H7 (cell line): ENCODE measurements around the gene WNK3. TPM values are rescaled to one million over a fixed set of nuclear protein-coding genes. Genes with fewer than 3 reads are reported as not detected.
A peak's percentile ranks its signal among the peaks of the same experiment; 100 is the strongest.

Experiments used
- DNase-seq: peaks from one replicate; pipeline ENCODE4 v3.0.0; 2012
- H3K27me3 ChIP-seq: 2 replicates; pipeline ENCODE4 v1.6.0; 2011; ENCODE audit warnings: mild to moderate bottlenecking, low read length; ENCODE audit not compliant: control insufficient read depth, insufficient read depth
- H3K36me3 ChIP-seq: replicated peaks from 2 replicates; pipeline ENCODE4 v1.5.1; 2011; ENCODE audit warnings: low read length; ENCODE audit not compliant: control insufficient read depth, insufficient read depth
- H3K4me3 ChIP-seq: 2 replicates; pipeline ENCODE4 v1.5.1; 2011; ENCODE audit warnings: low read depth, mild to moderate bottlenecking, control low read depth, low read length, moderate library complexity; ENCODE audit not compliant: insufficient read depth
- total RNA-seq: library from RNA; depleted of rRNA; stranded (reverse); fragments of >200 nt; shearing (Covaris generic); gene quantifications from 2 replicates; pipeline ENCODE4 v1.2.3, GENCODE V29; 2014

WNK3 gene
- total RNA-seq, 1 experiment from 2014 or later = 13.0 TPM

DNA sequence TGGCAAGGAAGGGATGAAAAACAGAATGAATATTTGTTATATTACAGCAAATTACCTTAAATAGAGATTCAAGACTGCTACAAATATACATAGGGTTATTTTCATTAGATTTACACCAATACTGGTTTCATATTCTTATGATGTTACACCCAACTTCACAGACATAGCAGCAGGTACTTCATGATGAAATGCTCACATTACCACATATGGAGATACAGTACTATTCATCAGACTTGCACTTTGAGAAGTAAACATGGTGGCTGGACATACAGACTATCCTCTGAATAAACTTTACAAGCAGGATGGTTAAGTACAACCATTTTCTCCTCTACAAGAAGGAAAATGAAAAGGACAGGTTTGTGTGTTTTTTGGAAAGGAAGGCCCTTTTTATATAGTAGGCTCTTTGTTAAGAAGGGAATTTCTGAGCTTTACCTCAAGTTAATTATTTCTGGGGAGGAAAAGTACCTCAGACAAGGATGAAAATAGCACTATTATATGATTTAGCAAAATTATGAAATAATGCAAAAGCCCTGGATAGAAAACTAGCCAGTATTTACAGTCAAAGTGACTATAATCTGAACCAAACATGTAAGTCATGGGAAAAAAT lies 162.8 kb downstream of the WNK3 start:
- Histone ChIP-seq H3K36me3 (no peaks in the 10 kb centered on the region), H3K27me3 (no peaks in the 10 kb centered on the region), H3K4me3 (no peak overlapping the region)
- DNase-seq = no peak

DNA sequence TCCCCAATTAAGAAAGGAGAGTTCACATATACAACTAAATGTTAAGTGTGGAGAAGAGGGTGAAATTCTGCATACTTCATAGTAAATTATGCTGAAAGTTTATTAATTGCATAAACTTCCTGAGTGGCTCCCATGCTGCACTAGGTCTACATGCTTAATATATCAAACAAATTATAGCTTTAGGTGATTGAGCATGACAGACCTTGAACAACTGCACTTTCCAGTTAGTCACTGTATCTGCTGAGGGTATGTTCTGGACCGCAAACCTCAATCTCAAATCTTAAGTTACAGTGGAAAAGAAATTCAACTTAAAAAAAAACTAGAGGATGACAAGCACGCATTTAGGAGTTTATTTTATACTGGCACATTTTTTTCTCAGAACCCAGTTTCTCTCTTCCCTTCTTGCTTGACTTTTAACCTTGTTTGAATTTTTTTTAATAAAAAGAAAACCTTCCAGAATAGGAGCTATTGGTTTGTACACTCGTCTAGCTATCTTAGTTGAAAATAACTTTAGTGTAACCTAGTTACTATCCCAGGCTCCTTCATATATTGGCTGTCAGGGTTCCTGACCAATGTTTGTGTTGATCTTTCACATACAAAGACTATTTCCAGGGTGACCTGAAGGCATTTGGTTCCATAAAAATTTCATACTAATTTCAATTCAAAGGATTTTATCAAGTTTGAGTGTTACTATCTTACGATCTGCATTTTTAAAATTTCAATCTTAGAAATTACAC lies 164.6 kb downstream of the WNK3 start:
- no peaks in the 10 kb centered on the region for H3K36me3 ChIP-seq
- no peak for DNase-seq
- H3K4me3 ChIP-seq = no peak overlapping the region
- H3K27me3 ChIP-seq = no peaks in the 10 kb centered on the region

DNA sequence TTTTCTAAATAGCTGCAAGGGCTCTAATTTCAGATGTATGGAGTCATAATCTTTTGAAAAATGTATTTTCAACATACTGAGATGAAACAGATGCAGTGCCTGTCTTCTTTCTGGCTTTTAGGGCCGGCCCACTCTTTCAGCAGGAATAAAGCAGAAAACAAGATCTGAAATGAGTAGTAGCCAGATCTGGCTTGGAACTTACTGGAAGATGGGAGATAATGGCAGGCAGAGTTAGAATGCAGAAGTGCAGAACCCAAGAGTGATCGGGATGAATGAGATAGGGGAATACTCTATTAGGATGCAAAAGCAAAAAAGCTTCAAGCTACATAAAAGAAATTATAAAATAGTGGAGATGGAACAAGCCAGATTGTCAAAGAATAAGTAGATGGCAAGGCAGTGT lies 173.4 kb downstream of the WNK3 start:
- no peak for DNase-seq
- H3K36me3 ChIP-seq = no peaks in the 10 kb centered on the region
- H3K4me3 ChIP-seq = no peak overlapping the region
- H3K27me3 ChIP-seq = no peaks in the 10 kb centered on the region

DNA sequence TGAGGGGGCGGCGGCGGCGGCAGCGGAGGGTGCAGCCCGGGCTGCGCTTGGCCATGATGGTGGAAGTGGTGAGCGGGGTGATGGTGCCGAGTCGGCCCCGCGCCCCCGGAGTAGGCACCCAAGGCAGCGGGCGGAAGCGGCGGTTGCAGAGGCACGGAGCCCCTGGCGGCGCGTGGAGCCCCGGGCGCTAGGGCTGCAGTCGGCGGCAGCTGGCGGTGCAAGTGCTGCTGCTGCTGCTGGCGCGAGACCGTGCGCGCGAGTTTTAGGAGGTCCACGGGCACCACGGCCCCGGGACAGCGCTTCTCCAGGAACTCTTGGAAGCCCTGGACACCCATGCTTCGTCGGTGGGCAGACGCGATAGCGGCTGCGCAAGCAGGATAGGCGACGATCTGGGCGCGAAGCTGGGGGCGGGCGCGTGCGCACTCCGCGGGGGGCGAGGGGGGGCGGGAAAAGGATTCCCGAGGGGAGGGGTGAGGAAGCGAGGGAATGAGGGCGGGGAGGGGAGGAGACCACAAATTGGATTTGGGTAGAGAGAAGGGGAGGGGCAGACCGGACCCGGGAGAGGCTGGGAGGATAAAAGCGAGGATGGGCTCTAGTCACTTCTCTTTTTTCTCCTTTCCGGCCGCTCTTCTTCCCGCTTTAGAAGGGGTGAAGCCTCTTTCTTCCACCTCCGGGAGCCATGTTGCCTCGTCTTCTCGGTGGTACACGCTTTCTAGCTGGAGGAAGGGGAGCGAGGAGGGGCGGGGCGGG lies 174.8 kb downstream of the WNK3 start, which contains the start of gene FAM120C:
TSS of gene FAM120C (minus strand) at position 391 of the 750 bp plus-strand sequence. CDS start at position 335, 56 bp downstream.
- no peaks in the 10 kb centered on the region for H3K27me3 ChIP-seq

DNA sequence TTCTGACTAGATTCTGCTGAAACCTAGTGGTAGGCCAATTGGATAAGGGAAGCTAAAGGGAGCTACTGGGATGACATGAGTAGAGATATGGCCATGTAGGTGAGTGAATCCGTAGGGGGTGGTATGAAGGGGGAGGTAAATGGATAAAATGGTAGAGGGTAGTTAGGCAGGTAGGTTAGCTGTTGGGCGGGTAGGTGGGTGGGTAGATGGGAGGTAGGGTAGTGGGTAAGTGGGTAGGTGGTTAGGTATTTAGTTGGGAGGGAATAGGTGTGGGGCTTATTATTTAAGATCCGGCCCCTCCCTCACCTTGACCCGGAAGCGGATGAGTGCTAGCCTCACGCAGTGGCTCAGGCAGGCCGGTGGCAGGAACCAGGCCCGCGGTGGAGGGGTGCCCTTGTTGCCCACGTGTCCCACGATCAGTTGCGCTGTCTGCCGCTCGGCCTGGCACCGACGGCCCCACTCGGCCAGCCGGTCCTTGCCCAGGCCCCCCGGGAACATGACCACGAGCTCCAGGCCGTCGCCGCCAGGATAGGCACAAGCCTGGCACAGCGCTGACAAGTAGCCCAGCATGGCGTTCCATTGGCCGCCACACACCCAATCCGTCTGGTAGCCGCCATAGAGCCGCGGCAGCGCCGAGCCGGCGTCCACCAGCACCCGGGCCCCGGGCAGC lies 175.5 kb downstream of the WNK3 start:
- DNase-seq = peak; percentile 61
- Histone ChIP-seq H3K36me3 (no peaks in the 10 kb centered on the region), H3K27me3 (no peaks in the 10 kb centered on the region), H3K4me3 (peak overlapping the region; percentile 75)

More for the DNA sequence above, 174.8 kb downstream of the WNK3 start, which contains the start of gene FAM120C:
- H3K36me3 ChIP-seq = no peaks in the 10 kb centered on the region
- peak within 1 kb of the TSS; percentile 75 for H3K4me3 ChIP-seq
- peak; percentile 92 for DNase-seq

DNA sequence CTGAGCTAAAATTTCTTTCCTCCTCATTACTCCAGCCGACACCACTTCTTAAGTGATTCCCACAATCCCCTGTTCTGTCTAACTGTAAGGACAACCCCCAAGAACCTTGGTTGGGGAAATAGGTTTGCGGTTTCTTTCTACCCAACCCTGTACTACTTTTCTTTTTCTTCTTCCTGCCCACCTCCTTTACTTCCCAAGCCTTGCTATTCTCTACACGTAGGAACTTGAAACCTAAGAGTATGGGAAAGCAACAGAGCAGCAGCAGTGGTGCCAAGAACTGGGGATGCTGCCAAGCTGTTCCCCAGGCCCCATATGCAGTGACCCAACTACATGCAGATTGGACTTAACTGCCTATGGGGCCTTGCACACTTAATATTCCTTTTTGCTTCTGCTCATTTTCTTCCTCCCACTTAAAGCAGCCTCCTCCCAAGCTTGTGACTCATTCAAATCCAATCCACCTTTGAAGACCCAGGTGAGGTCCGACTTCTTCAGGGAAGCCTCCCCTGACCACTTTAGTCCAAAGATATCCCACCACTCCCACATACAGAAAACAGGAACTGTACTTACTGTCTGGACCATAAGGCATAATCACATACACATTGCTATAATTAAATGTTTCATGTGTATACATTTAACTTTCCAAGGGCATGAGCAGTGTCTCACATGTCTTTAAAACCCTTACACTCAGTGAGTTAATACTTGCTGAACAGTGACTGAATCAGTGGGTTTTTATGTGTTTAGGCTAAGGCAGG lies 176.5 kb downstream of the WNK3 start:
- Histone ChIP-seq H3K27me3 (no peaks in the 10 kb centered on the region), H3K36me3 (no peaks in the 10 kb centered on the region), H3K4me3 (no peak overlapping the region)
- no peak for DNase-seq

DNA sequence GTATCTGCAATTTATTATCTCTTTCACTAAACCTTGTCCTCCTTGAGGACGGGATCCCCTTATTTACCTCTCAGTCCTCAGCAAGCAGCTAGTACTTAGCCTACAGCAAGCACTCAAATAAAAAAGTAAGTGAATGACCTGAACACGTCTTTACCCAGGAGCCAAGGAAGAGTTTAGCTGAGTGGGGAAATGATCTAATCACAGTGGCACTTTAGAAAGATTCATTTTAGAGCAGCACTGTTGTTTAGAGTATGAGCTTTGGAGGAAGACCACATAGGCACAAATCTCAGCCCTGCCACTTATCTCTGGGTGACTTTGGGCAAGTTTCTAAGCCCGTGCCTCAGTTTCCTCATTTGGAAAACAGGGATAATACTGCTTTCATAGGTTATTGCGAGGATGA lies 177.4 kb downstream of the WNK3 start:
- no peaks in the 10 kb centered on the region for H3K36me3 ChIP-seq
- no peak overlapping the region for H3K4me3 ChIP-seq
- no peak for DNase-seq
- no peaks in the 10 kb centered on the region for H3K27me3 ChIP-seq

DNA sequence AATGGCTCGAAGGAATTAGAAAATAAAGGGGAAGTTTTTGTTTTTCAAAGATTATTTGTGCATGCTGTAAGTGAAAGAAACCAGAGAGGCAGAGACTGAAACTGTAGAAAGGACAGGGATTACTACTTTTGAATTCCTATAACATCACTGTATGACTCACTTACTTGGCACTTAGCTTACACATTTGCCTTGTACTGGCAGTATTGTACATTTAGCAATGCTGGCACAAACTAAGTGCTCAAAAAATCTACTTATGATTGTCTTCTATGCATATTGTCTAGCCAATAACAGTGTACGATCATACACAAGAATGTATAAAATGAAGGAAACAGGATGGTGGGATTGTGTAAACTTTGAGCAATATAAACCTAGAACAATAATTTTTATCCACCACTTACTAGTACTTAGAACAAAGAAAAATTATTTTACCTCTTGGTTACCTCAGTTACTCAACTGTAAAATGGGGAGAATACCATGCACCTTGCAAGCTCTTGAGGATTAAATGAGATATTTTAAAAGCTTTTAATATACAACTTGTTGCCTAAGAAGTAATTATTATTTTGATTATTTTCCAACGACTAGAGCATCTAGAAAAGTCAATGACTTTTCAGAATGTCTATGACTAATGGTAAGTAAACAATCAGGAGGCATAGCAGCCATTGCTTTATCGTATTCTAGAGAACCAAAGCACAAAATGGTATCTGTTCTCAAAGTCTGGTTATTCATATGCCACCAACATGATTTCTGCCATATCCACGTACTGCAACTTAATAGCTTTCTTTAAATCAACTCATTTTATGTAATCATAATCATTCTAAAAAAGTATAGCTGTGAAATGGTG lies 179.5 kb downstream of the WNK3 start:
- H3K4me3 ChIP-seq = no peak overlapping the region
- H3K36me3 ChIP-seq = no peaks in the 10 kb centered on the region; the same call in 1 of the 2 replicates

DNA sequence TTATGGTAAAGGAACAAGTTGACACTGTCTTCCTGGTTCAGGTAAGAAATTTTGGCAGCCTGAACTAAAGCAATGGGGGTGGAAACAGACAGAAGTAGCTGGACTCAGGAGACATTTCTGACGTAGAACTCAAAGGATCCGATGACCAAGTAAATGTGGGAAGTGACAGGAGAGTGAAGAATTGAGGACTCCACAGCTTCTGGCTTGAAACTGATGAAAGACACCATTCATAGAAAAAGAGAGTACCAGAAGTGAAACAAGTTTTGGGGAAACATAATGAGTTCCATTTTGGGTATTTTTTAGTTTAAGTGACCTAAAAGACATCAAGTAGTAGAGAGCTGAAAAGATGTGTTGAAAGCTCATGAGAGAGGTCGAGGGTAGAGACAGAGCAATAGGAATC lies 180.5 kb downstream of the WNK3 start:
- no peaks in the 10 kb centered on the region; the same call in 1 of the 2 replicates for H3K36me3 ChIP-seq
- H3K27me3 ChIP-seq = no peaks in the 10 kb centered on the region
- DNase-seq = no peak
- no peak overlapping the region for H3K4me3 ChIP-seq

More for the DNA sequence above, 179.5 kb downstream of the WNK3 start:
- DNase-seq = no peak
- no peaks in the 10 kb centered on the region for H3K27me3 ChIP-seq

DNA sequence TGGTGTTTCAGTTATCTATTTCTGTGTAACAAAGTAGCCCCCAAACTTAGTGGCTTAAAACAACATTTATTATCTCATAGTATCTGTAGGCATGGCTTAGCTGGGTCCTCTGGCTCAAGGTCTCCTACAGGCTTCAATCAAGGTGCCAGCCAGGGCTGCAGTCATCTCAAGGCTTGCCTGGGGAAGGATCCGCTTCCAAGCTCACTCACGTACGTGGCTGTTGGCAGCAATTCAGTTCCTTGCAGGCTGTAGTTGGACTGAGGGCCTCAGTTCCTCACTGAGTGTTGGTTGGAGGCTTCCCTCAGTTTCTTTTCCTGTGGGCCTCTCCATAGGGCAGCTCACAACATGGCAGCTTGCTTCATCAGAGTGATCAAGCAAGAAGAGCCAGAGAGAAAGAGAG lies 184.1 kb downstream of the WNK3 start:
- no peaks in the 10 kb centered on the region for H3K27me3 ChIP-seq
- H3K4me3 ChIP-seq = no peak overlapping the region
- DNase-seq = no peak
- no peaks in the 10 kb centered on the region; the same call in 1 of the 2 replicates for H3K36me3 ChIP-seq

DNA sequence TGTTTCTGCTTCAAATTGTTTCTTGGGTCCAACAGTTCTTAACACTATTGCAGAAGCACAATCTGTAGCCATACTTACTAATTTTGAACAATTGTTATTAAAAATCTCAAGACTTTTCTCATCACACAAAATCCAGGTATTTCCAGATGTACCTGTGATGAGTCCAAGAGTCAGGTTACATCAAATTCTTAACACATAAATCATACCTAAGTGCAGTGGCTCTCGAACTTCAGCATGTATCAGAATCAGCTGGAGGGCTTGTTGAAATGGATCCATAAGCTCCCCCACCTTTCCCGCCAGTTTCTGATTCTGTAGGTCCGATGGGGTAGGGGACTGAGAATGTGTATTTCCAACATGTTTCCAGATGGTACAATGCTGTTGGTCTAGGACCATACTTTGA lies 185.4 kb downstream of the WNK3 start:
- Histone ChIP-seq H3K36me3 (no peaks in the 10 kb centered on the region; the same call in 1 of the 2 replicates), H3K4me3 (no peak overlapping the region), H3K27me3 (no peaks in the 10 kb centered on the region)
- DNase-seq = no peak

DNA sequence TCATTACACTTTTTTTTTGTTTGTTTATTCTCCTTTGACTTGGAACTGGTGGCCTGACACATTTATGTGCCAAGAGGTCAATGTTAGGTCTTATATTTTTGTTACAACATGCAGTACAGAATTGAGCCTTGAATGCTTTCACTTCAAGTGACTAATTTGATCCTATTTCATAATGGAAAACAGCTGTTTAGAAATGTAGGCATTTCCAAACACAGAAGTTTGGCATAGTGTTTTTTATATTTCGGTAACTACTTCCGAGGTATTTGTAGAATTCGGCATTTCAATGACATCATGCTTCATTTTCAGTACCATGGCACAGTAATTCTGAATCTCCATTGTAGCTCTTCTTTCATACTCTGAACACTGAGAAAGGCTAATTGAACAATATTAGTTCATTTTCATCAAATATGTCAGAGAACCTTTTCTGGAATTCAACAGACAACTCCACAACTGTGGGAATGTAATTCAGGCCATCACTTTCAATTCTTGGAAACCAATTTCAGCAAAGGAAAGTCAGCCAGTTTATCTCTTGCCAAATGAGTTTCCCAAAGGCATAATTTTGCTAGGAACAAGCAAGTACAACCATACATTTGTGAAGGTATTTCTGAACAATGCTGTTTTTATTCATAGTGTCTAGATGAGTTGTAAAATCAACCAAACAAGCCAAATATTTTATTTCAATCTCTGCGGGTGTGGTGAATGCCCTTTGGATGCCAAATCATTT lies 186.2 kb downstream of the WNK3 start:
- Histone ChIP-seq H3K27me3 (no peaks in the 10 kb centered on the region), H3K4me3 (no peak overlapping the region), H3K36me3 (no peaks in the 10 kb centered on the region; the same call in 1 of the 2 replicates)
- DNase-seq = no peak

DNA sequence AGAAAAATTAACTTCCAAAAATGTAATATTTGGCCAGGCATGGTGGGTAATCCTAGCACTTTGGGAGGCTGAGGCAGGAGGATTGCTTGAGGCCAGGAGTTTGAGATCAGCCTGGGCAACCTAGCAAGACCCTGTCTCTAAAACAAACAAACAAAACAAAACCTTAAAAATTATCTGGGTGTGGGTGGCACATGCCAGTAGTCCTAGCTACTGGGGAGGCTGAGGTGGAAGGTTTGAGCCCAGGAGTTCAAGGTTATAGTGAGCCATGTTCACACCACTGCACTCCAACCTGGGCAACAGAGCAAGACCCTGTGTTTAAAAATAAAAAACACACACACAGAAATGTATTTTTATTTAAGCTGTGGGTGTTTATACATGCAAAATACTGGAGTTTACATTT lies 186.8 kb downstream of the WNK3 start:
- H3K36me3 ChIP-seq = no peaks in the 10 kb centered on the region; the same call in 1 of the 2 replicates
- H3K27me3 ChIP-seq = no peaks in the 10 kb centered on the region
- no peak for DNase-seq
- H3K4me3 ChIP-seq = no peak overlapping the region
